CD4-positive, alpha-beta T cell treated with Interleukin-15 for 1 hour (primary cell): Measurements from ENCODE around the gene CROCC.
"Not testable (repeated sequence)": the region's sequence is repeated elsewhere in the genome, so short reads cannot be mapped to it uniquely, and the experiment has no call there.

ENCODE experiments used
- DNase-seq: peaks from one replicate; pipeline ENCODE4 v3.0.0-alpha.2; 2020

The CROCC gene

GRCh38 chr1:16939386-16940180 is 17.9 kb downstream of the CROCC start:
- DNase-seq, result not testable (repeated sequence)

- DNase-seq, result no peak
Measured at GRCh38 chr1:16944038-16944437, 22.3 kb downstream of the CROCC start.

DNA sequence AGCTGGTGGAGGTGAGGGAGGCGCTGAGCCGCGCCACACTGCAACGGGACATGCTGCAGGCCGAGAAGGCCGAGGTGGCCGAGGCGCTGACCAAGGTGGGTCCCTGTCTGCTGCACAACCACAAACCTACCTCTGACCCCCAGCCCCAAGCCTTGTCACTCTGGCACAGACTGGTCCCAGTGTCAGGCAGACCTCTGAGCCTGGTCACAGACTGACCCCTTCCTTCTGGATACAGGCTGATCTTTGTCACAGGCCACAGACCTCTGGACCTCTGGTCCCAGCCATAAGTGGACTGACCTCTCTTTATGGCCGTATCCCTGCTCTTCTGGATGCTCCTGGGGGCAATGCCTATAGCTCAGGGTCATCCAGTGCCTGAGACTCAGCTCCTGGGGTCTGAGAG is 23.8 kb downstream of the CROCC start:
- not testable (repeated sequence) for DNase-seq

GRCh38 chr1:16946185-16946584 is 24.5 kb downstream of the CROCC start:
- DNase-seq, result not testable (repeated sequence)

GRCh38 chr1:16946646-16947045 is 24.9 kb downstream of the CROCC start:
- DNase-seq, result no peak

DNA sequence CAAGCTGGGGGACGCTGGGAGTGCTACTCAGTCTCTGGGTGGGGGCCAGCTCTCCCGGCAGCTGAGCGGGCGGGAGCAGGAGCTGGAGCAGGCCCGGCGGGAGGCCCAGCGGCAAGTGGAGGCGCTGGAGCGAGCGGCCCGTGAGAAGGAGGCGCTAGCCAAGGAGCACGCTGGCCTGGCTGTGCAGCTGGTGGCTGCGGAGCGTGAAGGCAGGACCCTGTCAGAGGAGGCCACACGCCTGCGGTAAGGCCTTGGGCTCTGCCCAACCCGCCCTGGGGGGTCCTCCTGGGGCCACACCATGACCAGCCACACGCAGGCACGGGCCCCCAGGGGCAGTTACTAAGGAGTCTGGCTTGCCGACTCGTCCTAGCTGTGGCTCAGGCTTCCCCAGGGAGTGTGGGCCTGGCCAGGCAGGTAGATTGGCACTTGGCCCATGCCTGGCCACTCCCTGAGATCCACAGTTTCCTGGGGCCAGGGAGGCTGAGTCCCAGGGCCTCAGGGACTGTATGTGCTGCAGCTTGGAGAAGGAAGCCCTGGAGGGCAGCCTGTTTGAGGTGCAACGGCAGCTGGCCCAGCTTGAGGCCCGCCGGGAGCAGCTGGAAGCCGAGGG is 26.7 kb downstream of the CROCC start:
- not testable (repeated sequence) for DNase-seq

DNA sequence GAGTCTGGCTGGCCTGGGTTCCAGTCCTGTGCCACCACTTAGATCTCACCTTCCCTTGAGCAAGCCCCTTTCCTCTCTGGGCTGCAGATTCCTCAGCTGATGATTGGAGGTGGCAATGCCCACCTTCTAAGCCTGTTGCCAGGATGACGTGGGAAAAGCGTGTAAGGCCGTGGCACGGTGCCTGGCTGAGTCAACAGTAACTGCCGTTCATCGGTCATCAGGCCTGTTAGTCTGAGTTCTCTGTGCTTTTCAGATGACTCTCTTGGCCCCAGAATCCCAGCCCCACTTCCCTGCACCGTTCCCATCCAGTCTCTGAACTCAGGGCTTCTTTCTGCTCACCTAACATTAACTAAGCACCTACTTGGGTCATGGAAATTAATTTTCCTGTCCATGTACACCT is 27.3 kb downstream of the CROCC start:
- not testable (repeated sequence) for DNase-seq

DNA sequence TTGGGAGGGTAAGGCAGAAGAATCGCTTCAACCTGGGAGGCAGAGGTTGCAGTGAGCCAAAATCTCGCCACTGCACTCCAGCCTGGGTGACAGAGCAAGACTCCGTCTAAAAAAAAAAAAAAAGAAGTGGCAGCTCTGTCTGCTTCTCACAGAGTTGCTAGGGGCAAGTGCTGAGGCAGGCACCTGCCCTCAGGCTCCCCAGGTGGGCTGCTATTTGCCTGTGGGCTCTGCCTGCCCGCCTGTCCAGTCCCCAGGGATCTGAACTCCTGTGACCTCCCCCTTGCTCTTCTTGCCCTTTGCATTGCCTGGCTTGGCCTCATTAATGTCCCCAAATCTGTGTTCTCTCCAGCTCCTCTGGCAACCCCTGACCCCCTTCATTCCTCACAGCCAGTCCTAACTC is 30.6 kb downstream of the CROCC start:
- not testable (repeated sequence) for DNase-seq

GRCh38 chr1:16954579-16954978 is 32.8 kb downstream of the CROCC start:
- no peak for DNase-seq

DNA sequence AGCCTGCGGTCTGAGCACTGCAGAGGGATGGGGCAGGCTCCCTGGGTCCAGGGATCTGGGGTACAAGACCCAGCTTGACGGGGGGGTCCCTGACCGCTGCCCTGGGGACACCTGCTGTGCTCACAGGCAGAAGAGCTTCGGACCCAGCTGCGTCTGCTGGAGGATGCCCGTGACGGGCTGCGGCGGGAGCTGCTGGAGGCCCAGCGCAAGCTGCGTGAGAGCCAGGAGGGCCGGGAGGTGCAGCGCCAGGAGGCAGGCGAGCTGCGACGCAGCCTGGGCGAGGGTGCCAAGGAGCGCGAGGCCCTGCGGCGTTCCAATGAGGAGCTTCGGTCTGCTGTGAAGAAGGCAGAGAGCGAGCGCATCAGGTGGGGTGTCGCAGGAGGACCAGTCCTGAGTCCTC is 33.5 kb downstream of the CROCC start:
- no peak for DNase-seq

GRCh38 chr1:16956775-16957174 is 35.0 kb downstream of the CROCC start:
- DNase-seq, result no peak

- no peak for DNase-seq
Measured at GRCh38 chr1:16957731-16958130, 36.0 kb downstream of the CROCC start.

- DNase-seq, result no peak
Measured at GRCh38 chr1:16958475-16958874, 36.7 kb downstream of the CROCC start.

DNA sequence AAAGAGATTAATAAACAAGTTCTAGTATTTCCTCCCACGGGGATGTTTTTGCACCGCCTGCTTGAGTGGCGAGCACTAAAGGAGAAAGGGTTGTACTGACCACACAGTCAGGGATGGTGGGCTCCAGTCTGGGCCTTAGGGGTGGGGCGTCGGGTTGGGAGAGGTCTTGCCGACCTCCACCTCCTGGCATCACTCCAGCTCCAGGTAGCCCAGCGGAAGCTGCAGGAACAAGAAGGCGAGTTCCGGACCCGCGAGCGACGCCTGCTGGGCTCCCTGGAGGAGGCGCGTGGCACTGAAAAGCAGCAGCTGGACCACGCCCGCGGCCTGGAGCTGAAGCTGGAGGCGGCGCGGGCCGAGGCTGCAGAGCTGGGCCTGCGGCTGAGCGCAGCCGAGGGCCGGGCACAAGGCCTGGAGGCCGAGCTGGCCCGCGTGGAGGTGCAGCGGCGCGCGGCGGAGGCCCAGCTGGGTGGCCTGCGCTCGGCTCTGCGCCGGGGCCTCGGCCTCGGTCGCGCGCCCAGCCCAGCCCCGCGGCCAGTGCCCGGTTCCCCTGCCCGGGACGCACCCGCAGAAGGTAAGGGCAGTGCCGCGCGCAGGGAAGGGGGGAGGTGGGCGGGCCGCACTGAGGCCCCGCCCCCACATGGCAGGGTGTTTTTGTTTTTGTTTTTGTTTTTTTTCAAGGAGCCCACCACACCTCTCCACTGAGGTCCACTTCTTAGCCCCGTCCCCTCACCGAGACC is 39.0 kb downstream of the CROCC start:
- peak; percentile 77 for DNase-seq

GRCh38 chr1:16961297-16962133 is 39.8 kb downstream of the CROCC start:
- DNase-seq, result no peak

GRCh38 chr1:16964169-16964568 is 42.4 kb downstream of the CROCC start:
- not testable (repeated sequence) for DNase-seq

GRCh38 chr1:16965486-16966067 is 43.8 kb downstream of the CROCC start:
- DNase-seq, result no peak

- DNase-seq, result no peak
Measured at GRCh38 chr1:16966282-16966681, 44.6 kb downstream of the CROCC start.

DNA sequence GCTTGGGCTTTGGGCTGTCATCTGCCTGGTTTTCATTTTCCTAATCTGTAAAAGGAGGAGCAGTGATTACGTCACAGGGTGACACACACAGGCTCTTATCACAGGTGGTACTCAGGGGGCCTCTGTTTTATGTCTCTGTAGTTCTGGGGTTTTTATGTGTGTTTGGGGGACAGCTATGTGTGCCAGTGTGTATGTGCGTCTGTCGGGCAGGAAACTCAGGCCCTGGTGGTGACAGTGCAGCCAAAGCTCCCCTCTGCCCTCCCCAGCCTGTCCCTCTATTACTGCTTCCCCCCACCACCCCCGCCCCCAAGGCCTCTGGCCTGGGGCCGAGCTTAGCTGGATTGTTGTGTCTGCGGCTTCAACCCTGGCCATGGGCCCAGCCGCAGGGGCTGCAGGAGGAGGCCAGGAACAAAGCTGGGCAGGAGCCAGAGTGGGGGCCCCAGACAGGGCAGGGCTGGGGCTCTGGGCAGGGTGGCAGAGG is 45.4 kb downstream of the CROCC start:
- no peak for DNase-seq

- no peak for DNase-seq
Measured at GRCh38 chr1:16967962-16968361, 46.2 kb downstream of the CROCC start.

DNA sequence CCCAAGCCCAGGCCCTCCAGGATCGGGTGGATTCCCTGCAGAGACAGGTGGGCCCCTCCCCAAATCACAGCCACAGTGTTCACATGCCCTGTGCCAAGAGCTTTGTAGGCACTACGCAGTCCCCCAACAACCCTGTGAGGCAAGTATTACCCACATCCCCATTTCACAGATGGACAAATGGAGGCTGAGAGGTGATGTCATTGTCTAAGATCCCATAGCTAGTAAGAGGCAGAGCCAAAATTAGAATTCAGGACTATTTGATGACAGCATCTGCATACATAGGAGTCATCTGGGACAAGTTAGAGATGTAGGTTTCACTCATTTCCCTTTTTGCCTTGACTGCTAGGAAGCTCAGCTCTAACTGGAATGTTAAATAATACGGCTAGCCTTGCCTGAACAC is 46.6 kb downstream of the CROCC start:
- DNase-seq, result no peak

DNA sequence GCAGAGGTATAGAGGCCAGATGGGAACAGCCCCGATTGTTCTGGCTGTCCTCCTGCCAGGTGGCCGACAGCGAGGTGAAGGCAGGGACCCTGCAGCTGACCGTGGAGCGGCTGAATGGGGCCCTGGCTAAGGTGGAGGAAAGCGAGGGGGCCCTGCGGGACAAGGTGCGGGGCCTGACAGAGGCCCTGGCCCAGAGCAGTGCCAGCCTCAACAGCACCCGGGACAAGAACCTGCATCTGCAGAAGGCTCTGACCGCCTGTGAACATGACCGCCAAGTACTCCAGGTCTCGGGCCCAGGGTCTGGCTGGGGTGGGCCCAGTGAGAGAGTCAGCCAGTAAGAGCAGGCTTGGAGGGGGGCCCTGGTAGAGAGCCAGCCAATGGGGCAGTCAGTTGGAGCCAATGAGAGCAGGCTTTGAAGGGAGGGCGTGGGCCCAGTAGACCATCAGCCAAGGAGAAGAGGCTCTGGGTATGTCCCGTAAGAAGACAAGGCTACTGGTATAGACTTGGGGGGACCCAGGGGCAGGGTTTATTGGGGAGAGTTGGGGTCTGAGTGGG is 47.4 kb downstream of the CROCC start:
- no peak for DNase-seq
